Ascending aorta (tissue), 2 donors: ENCODE data around the gene SLC35G3. TPM values are rescaled to one million over a fixed set of nuclear protein-coding genes. Genes with fewer than 3 reads are reported as not detected.

Experiments used
- DNase-seq, 2 donors: peaks; one replicate each; pipeline ENCODE4 v3.0.0-alpha.2; 2019; ENCODE audit warnings: low spot score in 2 of 2
- H3K27ac ChIP-seq, 2 donors: fragments of 200-600 bp; sonication (generic); one replicate each; pipeline ENCODE4 v1.5.1; 2016 to 2017; ENCODE audit warnings: mild to moderate bottlenecking in 1 of 2
- H3K27me3 ChIP-seq: fragments of 200-600 bp; sonication (generic); one replicate; pipeline ENCODE4 v1.5.1; 2017
- H3K36me3 ChIP-seq, 2 donors: fragments of 200-600 bp; sonication (generic); one replicate each; pipeline ENCODE4 v1.5.1; 2016
- H3K4me1 ChIP-seq, 2 donors: fragments of 200-600 bp; sonication (generic); one replicate each; pipeline ENCODE4 v1.5.1; 2016 to 2017; ENCODE audit warnings: mild to moderate bottlenecking in 1 of 2
- H3K4me3 ChIP-seq, 2 donors: fragments of 200-600 bp; sonication (generic); one replicate each; pipeline ENCODE4 v1.5.1; 2016 to 2017; ENCODE audit warnings: mild to moderate bottlenecking in 1 of 2
- H3K9me3 ChIP-seq, 2 donors: fragments of 200-600 bp; sonication (generic); one replicate each; pipeline ENCODE4 v1.5.1; 2016
- intact Hi-C: fragments of 100-400 bp; cut with DNase I; formaldehyde crosslinking; loops from one replicate; pipeline ENCODE4 v1.15.1; 2023
- total RNA-seq: library from RNA; depleted of rRNA; stranded (reverse); fragments of >200 nt; gene quantifications from one replicate; pipeline ENCODE4 v1.1.0, GENCODE V29; 2016
- TF ChIP-seq, protein P1 (sequence below), 3 experiments: fragments of 200-600 bp in 2 of 3; fragments of 450-650 bp in 1 of 3; sonication (generic) in 2 of 3; IDR thresholded peaks; one replicate each; pipeline ENCODE4 v1.5.1; 2016 to 2019; ENCODE audit warnings: antibody characterized with exemption in 3 of 3, mild to moderate bottlenecking in 1 of 3, moderate library complexity in 1 of 3

SLC35G3 gene
- total RNA-seq, 1 donor from 2014 or later = not detected

DNA sequence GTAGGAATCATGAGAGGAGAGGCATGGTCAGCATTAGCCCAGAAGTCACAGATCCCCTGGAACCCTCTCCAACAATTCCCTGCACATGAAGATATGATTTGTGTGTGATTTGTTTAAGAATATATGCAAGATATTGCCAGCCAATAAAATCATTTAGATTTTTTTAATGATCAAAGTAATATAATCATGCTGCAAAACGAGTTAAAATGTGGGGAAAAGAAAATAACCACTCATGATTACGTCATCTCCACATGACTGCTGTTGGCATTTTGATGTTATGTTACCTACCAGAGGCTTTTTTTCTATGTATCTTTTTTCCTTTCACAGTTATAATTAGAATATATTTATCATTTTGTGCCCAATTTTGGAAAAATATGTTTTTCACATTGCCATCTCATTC lies 22.4 kb downstream of the SLC35G3 start:
- intact Hi-C loops = loop anchor here (10.0 kb wide), 1 partner anchor 363 kb away; the partner anchor contains the start of gene SLFN12L
- H3K27ac ChIP-seq = no peak overlapping the region

DNA sequence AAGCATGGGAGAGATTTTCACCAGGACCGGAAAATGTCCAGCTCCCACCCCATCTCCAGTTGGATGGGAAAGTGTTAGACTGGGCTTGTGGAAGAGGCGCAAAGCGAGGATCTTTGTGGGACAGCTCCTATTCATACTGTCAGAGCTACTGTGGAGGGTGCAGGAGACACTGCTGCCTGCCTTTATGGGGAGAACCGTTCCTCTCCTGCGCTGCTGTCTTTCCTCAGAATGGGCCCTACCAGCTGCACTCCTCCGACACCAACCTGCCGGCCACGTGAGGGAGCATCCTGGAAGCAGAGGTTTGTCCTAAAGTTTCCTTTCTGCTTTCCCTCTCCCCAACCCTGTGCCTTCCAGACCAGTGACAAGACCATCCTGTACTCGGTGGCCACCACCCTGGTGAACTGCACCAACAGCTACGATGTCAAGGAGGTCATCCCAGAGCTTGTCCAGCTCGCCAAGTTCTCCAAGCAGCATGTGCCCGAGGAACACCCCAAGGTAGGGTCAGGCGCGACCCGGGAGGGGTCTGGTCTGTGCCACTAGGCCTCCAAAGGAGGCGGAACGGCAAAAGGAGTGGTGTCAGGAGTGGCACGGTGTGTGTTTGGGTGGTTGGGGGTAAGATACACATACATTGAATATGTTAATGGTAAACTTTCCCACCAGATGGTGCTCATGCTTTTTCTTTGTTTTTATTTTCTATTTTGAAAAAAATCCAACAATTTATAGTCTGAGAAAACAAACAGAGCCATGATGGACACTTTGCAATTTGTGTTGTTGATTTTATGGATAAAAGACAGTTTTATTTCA lies 23.0 kb downstream of the SLC35G3 start:
- intact Hi-C loops = loop anchor here (10.0 kb wide), 1 partner anchor 364 kb away; the partner anchor contains the start of gene SLFN12L
- peak in 1 of 2 donors; percentile 55 for DNase-seq

More for the DNA sequence above, 22.4 kb downstream of the SLC35G3 start:
- H3K4me3 ChIP-seq = no peak overlapping the region
- no peaks in the 10 kb centered on the region for H3K36me3 ChIP-seq
- no peaks in the 10 kb centered on the region for H3K4me1 ChIP-seq
- TF ChIP-seq, protein P1, sequence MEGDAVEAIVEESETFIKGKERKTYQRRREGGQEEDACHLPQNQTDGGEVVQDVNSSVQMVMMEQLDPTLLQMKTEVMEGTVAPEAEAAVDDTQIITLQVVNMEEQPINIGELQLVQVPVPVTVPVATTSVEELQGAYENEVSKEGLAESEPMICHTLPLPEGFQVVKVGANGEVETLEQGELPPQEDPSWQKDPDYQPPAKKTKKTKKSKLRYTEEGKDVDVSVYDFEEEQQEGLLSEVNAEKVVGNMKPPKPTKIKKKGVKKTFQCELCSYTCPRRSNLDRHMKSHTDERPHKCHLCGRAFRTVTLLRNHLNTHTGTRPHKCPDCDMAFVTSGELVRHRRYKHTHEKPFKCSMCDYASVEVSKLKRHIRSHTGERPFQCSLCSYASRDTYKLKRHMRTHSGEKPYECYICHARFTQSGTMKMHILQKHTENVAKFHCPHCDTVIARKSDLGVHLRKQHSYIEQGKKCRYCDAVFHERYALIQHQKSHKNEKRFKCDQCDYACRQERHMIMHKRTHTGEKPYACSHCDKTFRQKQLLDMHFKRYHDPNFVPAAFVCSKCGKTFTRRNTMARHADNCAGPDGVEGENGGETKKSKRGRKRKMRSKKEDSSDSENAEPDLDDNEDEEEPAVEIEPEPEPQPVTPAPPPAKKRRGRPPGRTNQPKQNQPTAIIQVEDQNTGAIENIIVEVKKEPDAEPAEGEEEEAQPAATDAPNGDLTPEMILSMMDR (IDR thresholded peaks at IDR 0.05) = no peak
- no peaks in the 10 kb centered on the region for H3K9me3 ChIP-seq
- DNase-seq = no peak
- no peaks in the 10 kb centered on the region for H3K27me3 ChIP-seq

DNA sequence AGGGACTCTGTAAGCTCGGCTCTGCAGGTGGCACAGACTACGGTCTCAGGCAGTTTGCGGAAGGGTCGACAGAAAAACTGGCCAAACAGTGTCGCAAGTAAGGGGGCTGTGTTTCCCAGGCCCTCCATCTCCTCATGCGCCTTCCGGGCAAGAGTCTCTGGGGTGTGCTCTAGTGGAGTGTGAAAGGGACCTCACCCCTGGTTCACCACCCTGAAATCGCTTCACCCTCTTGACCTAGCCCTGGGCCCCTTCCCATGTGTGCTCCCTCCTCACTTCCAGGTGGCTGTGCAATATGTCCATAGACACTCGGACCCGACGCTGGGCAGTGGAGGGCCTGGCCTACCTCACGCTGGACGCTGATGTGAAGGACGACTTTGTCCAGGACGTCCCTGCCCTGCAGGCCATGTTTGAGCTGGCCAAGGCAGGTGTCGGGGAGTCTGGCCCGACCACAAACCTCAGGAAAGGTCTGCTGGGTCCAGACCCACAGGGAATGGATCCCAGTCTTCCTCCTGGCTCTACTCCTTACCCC lies 24.3 kb downstream of the SLC35G3 start:
- TF ChIP-seq, protein P1 (IDR thresholded peaks at IDR 0.05) = no peak
- no peaks in the 10 kb centered on the region for H3K36me3 ChIP-seq
- no peaks in the 10 kb centered on the region for H3K9me3 ChIP-seq
- no peak overlapping the region for H3K4me3 ChIP-seq
- H3K27ac ChIP-seq = no peak overlapping the region
- no peaks in the 10 kb centered on the region for H3K4me1 ChIP-seq
- intact Hi-C loops = loop anchor here (10.0 kb wide), 1 partner anchor 365 kb away; the partner anchor contains the start of gene SLFN12L
- no peaks in the 10 kb centered on the region for H3K27me3 ChIP-seq
- peak in 1 of 2 donors; percentile 39 for DNase-seq

More for the DNA sequence above, 23.0 kb downstream of the SLC35G3 start:
- no peak overlapping the region for H3K4me3 ChIP-seq
- no peak overlapping the region for H3K27ac ChIP-seq
- no peaks in the 10 kb centered on the region for H3K9me3 ChIP-seq
- no peaks in the 10 kb centered on the region for H3K27me3 ChIP-seq
- H3K36me3 ChIP-seq = no peaks in the 10 kb centered on the region
- TF ChIP-seq, protein P1 (IDR thresholded peaks at IDR 0.05) = peak in 2 of 3 experiments; percentile 30 to 33
- H3K4me1 ChIP-seq = no peaks in the 10 kb centered on the region

DNA sequence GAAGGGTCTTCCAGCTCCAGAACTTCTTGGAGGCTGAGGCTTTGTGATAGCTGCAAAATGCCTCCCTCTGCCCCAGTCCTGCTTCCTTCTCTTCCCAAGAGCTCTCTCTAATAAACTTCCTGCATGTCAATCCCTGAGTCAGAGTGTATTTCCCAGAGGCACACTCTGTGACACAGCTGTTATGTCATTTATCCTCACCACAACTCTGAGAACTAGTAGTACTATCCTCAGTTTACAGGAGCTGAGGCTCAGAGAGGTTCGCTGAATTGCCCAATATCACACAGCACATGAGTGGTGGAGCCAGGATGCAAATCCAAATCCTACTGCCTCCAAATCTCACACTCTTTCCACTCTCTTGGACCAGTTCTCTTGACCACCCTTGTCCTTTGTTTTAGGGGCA lies 26.5 kb downstream of the SLC35G3 start:
- Histone ChIP-seq H3K4me3 (no peak overlapping the region), H3K9me3 (no peaks in the 10 kb centered on the region), H3K27ac (no peak overlapping the region), H3K4me1 (no peaks in the 10 kb centered on the region), H3K36me3 (no peaks in the 10 kb centered on the region), H3K27me3 (no peaks in the 10 kb centered on the region)
- peak in 1 of 2 donors; percentile 18 for DNase-seq
- intact Hi-C loops = no loop called here
- TF ChIP-seq, protein P1 (IDR thresholded peaks at IDR 0.05) = no peak

DNA sequence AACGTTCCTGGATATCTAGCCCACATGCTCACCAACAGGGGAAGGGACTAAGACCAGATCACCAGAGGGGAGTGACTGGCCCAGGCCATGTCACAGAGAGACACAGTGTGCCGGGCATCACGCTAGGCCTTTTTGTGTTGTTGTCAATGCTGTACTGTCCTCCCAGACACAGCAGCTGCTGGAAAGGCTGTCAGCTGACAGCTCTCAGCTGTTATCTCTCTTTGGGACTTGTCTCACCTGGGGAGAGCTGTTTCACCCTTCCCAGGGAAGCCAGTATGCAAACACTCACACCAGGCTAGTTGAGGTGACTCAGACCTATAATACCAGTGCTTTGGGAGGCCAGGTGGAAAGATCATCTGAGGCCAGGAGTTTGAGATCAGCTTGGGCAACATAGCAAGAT lies 27.1 kb downstream of the SLC35G3 start:
- TF ChIP-seq, protein P1 (IDR thresholded peaks at IDR 0.05) = no peak
- H3K4me3 ChIP-seq = no peak overlapping the region
- H3K27ac ChIP-seq = no peak overlapping the region
- no peaks in the 10 kb centered on the region for H3K9me3 ChIP-seq
- DNase-seq = peak in 1 of 2 donors; percentile 34
- no peaks in the 10 kb centered on the region for H3K27me3 ChIP-seq
- intact Hi-C loops = no loop called here
- no peaks in the 10 kb centered on the region for H3K36me3 ChIP-seq
- no peaks in the 10 kb centered on the region for H3K4me1 ChIP-seq
